Activated naive CD8-positive, alpha-beta T cell treated with anti-CD3 and anti-CD28 coated beads, Interleukin-2, amount 10 ng/mL, durations not matched to agents 7 days and 5 days (primary cell): Measurements from ENCODE around the gene PPP1R26. TPM values are rescaled to one million over a fixed set of nuclear protein-coding genes. Genes with fewer than 3 reads are reported as not detected.

Source experiments
- ATAC-seq: fragments of 150-1000 bp; cut with Tn5 transposase; one replicate; pipeline ENCODE4 v1.10.0; 2021; ENCODE audit warnings: low read depth, moderate library complexity
- POLR2A ChIA-PET: fragments of 350-600 bp; sonication (Branson Sonifier 250); formaldehyde crosslinking; loops from one replicate; lab custom pipeline; 2021; ENCODE audit warnings: antibody characterized with exemption; lab: Charles Lee
- DNase-seq: peaks from one replicate; pipeline ENCODE4 v3.0.0; 2021
- H3K27ac Mint-ChIP-seq: one replicate; pipeline ENCODE4 v1.8.0; 2022; ENCODE audit warnings: mild to moderate bottlenecking, mixed read lengths
- H3K27me3 Mint-ChIP-seq: one replicate; pipeline ENCODE4 v1.8.0; 2022; ENCODE audit warnings: mild to moderate bottlenecking, moderate library complexity, mixed read lengths
- H3K36me3 Mint-ChIP-seq: one replicate; pipeline ENCODE4 v1.8.0; 2021; ENCODE audit warnings: mild to moderate bottlenecking, mixed read lengths
- H3K4me1 Mint-ChIP-seq: one replicate; pipeline ENCODE4 v1.8.0; 2021; ENCODE audit warnings: mixed read lengths
- H3K4me3 Mint-ChIP-seq: one replicate; pipeline ENCODE4 v1.8.0; 2022; ENCODE audit warnings: mild to moderate bottlenecking, moderate library complexity, mixed read lengths
- H3K9me3 Mint-ChIP-seq: one replicate; pipeline ENCODE4 v1.8.0; 2021; ENCODE audit warnings: mixed read lengths
- total RNA-seq, 2 experiments: library from RNA; stranded (reverse); gene quantifications; one replicate each; pipeline ENCODE4 v1.2.3, GENCODE V29; 2021

The PPP1R26 gene
- total RNA-seq, 2 experiments from 2014 or later: 0.17 to 0.28 TPM

GRCh38 chr9:135488013-135488330, 8.4 kb downstream of the PPP1R26 start:
- Mint-ChIP-seq H3K27me3 (peaks cover 8% of the 10 kb centered on the region), H3K4me1 (no peaks in the 10 kb centered on the region)

DNA sequence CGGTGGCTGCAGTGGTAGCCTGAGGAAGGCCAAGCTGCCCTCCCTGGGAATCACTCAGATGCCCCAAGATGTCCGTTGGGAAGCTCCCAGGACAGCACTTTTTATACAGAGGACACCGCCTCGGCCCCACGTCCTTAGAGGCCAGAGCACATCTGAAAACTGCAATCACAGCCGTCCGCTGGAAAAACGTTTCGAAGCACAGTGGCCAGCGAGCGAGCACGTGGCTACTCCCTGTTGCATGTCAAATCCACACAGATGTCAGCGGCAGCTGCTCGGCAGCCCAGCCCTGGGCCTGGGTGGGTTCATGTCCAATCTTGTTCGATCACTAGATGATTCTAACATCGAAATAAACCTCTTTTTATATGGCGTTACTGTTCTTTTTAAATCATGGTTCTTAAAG, 8.9 kb downstream of the PPP1R26 start:
- H3K4me3 Mint-ChIP-seq: no peak overlapping the region
- no peaks in the 10 kb centered on the region for H3K36me3 Mint-ChIP-seq
- DNase-seq (no peak), ATAC-seq (no peak)
- H3K9me3 Mint-ChIP-seq: no peaks in the 10 kb centered on the region
- no peak overlapping the region for H3K27ac Mint-ChIP-seq
- no peaks in the 10 kb centered on the region for H3K4me1 Mint-ChIP-seq
- POLR2A ChIA-PET: no interaction called here
- peaks cover 7% of the 10 kb centered on the region for H3K27me3 Mint-ChIP-seq

More at GRCh38 chr9:135488013-135488330, 8.4 kb downstream of the PPP1R26 start:
- Mint-ChIP-seq H3K9me3 (no peaks in the 10 kb centered on the region), H3K36me3 (no peaks in the 10 kb centered on the region), H3K4me3 (no peak overlapping the region), H3K27ac (no peak overlapping the region)
- POLR2A ChIA-PET: no interaction called here
- DNase-seq (no peak), ATAC-seq (no peak)

GRCh38 chr9:135489188-135489906, 9.8 kb downstream of the PPP1R26 start:
- no peak for ATAC-seq

GRCh38 chr9:135490166-135490870, 10.7 kb downstream of the PPP1R26 start:
- Mint-ChIP-seq H3K27me3 (peaks cover 7% of the 10 kb centered on the region), H3K27ac (no peak overlapping the region), H3K9me3 (no peaks in the 10 kb centered on the region), H3K4me3 (no peak overlapping the region), H3K4me1 (no peaks in the 10 kb centered on the region), H3K36me3 (no peaks in the 10 kb centered on the region)
- ATAC-seq: no peak
- DNase-seq: no peak
- POLR2A ChIA-PET: no interaction called here

More at GRCh38 chr9:135489188-135489906, 9.8 kb downstream of the PPP1R26 start:
- H3K4me1 Mint-ChIP-seq: no peaks in the 10 kb centered on the region
- H3K36me3 Mint-ChIP-seq: no peaks in the 10 kb centered on the region
- no peaks in the 10 kb centered on the region for H3K9me3 Mint-ChIP-seq
- no peak overlapping the region for H3K27ac Mint-ChIP-seq
- no peak overlapping the region for H3K4me3 Mint-ChIP-seq
- POLR2A ChIA-PET: no interaction called here
- DNase-seq: no peak
- peaks cover 7% of the 10 kb centered on the region for H3K27me3 Mint-ChIP-seq

- Mint-ChIP-seq H3K9me3 (no peaks in the 10 kb centered on the region), H3K27me3 (peaks cover 7% of the 10 kb centered on the region), H3K36me3 (no peaks in the 10 kb centered on the region), H3K4me3 (no peak overlapping the region), H3K27ac (no peak overlapping the region), H3K4me1 (no peaks in the 10 kb centered on the region)
- ATAC-seq: no peak
- POLR2A ChIA-PET: no interaction called here
- DNase-seq: no peak
These were observed 11.4 kb downstream of the PPP1R26 start for GRCh38 chr9:135490980-135491464.

DNA sequence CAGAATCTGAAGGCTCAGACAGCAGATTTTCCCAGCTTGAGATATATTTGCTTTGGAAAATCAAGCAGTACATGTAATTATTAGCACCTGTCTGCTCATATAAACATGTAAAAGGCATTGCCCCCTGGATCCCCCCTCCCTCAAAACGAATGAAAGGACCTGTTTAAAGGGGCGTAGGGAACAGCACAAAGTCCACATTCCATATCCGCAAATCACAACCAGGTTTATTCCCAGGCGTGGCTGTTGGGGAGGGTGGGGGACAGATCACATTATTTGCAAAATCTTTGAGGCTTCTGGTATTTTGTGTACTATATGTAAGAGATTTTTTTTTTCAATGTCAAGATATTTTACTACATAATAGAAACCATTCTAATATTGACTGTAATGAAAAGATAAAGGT, 12.2 kb downstream of the PPP1R26 start:
- no peak for DNase-seq
- no peaks in the 10 kb centered on the region for H3K9me3 Mint-ChIP-seq
- ATAC-seq: no peak
- no peaks in the 10 kb centered on the region for H3K4me1 Mint-ChIP-seq
- no peaks in the 10 kb centered on the region for H3K36me3 Mint-ChIP-seq
- H3K4me3 Mint-ChIP-seq: no peak overlapping the region
- H3K27ac Mint-ChIP-seq: no peak overlapping the region
- peaks cover 7% of the 10 kb centered on the region for H3K27me3 Mint-ChIP-seq
- POLR2A ChIA-PET: no interaction called here

- ATAC-seq: no peak
- POLR2A ChIA-PET: no interaction called here
- H3K9me3 Mint-ChIP-seq: no peaks in the 10 kb centered on the region
- H3K4me3 Mint-ChIP-seq: no peak overlapping the region
- no peak for DNase-seq
- H3K4me1 Mint-ChIP-seq: no peaks in the 10 kb centered on the region
- H3K36me3 Mint-ChIP-seq: no peaks in the 10 kb centered on the region
- H3K27me3 Mint-ChIP-seq: peaks cover 7% of the 10 kb centered on the region
- no peak overlapping the region for H3K27ac Mint-ChIP-seq
These were observed 13.5 kb downstream of the PPP1R26 start for GRCh38 chr9:135492886-135493669.

DNA sequence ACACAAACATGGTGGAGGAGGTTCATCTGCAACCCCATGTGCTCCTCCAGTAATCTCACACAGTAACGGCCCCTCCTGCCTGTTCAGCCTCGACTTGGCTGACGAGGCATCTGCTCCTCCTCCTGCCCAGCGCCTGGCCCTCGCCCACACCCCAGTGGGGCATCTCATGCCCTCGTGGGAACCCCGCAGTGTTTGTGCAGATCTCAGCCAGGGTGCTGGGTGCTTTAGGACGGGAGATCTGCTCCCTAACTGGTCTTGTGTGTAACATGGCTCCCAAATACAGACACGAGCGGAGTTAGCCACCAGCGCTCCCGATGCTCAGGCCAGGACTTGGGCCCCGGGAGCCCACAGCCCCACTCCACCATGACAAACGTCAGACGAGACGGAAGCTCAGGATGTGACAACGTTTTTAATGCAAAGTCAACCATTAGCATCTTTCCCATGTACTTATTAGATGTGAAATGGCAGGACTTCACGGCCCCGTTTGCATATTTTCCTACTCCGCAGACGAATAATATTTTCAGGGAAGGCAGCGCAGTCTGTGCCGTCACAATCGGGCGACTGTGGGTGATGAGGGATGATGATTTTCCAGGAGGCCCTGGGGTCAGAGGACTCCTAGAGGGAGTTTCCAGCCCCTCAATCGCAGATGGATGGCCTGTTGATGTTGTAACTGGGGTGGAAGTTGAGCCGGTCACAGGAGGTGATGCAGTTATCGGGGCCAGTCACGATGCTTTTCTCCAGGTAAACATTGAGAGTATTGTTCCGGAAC, 15.4 kb downstream of the PPP1R26 start:
- POLR2A ChIA-PET: no interaction called here
- DNase-seq: no peak
- H3K27me3 Mint-ChIP-seq: peaks cover 7% of the 10 kb centered on the region
- no peak for ATAC-seq
- no peaks in the 10 kb centered on the region for H3K9me3 Mint-ChIP-seq
- H3K4me3 Mint-ChIP-seq: no peak overlapping the region
- no peak overlapping the region for H3K27ac Mint-ChIP-seq
- H3K36me3 Mint-ChIP-seq: no peaks in the 10 kb centered on the region
- H3K4me1 Mint-ChIP-seq: no peaks in the 10 kb centered on the region

- Mint-ChIP-seq H3K4me3 (no peak overlapping the region), H3K27ac (no peak overlapping the region), H3K9me3 (no peaks in the 10 kb centered on the region), H3K4me1 (peaks cover 4% of the 10 kb centered on the region), H3K36me3 (no peaks in the 10 kb centered on the region), H3K27me3 (no peaks in the 10 kb centered on the region)
- POLR2A ChIA-PET: no interaction called here
- ATAC-seq: no peak
- peak; percentile 7 for DNase-seq
These were observed 19.0 kb downstream of the PPP1R26 start for GRCh38 chr9:135498381-135499126.

DNA sequence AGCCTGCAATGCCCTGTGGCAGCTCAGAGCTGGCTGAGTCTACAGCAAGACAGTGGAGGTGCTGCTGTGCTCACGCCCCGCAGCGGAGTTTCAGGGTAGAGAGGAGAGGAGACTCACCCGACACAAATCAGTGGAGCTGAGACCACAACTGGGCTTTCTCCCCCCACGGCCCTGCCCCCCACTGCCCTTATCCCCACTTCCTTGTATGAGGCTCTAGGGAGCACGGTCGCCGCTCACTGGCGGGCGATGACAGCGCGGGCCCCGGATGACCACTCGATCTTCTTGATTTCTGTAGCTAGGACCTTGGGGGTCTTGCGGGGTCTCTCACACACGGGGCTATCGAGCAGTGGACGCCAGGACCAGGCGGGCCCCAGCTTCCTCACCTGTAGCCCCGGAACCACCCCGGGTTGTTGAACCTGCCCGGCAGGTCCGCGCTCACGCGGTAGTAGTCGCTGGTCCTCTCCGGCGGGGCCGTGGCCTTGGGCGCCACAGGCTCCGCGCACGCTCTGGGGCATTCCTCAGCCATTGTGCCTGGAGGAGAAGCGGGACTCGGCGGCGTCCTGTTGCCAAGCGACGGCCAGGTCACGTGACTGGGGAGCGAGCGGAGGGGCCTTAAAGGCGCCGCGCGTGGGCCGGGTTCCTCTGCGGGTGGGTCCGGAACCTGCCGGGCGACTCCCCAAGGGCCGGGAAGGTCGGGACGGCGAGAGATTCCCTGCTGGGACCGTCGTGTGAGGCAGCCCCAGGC, 19.9 kb downstream of the PPP1R26 start:
- ATAC-seq (peak; percentile 25), DNase-seq (peak; percentile 86)
- H3K27me3 Mint-ChIP-seq: no peaks in the 10 kb centered on the region
- peak overlapping the region; percentile 71 for H3K4me3 Mint-ChIP-seq
- POLR2A ChIA-PET: no interaction called here
- no peak overlapping the region for H3K27ac Mint-ChIP-seq
- peaks cover 4% of the 10 kb centered on the region for H3K4me1 Mint-ChIP-seq
- no peaks in the 10 kb centered on the region for H3K36me3 Mint-ChIP-seq
- H3K9me3 Mint-ChIP-seq: no peaks in the 10 kb centered on the region

DNA sequence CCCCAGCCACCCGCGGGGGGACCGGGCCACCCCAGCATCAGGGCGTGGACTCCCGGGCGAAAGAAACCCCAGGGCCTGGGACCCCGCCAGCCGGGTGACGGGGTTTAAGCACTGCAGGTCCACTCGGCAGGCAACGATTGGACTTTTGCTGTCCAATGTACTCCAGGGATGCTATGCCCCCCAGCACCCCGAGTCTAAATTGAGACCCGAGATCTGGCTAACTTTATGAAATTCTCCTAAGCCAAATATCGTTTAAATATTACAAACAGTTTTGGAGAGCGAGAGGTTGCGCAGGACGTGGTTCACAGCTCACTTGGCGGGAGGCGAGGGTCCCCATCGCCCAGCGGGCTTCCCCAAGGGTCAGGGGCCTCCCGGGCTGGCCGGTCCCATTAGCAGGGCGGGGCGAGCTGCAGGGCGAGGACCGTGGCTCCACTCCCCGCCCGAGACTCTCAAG, 20.5 kb downstream of the PPP1R26 start:
- POLR2A ChIA-PET: no interaction called here
- peak overlapping the region; percentile 90 for H3K27ac Mint-ChIP-seq
- peaks cover under 1% of the 10 kb centered on the region for H3K36me3 Mint-ChIP-seq
- peaks cover 4% of the 10 kb centered on the region for H3K4me1 Mint-ChIP-seq
- H3K9me3 Mint-ChIP-seq: no peaks in the 10 kb centered on the region
- ATAC-seq (peak; percentile 4), DNase-seq (no peak)
- H3K27me3 Mint-ChIP-seq: no peaks in the 10 kb centered on the region
- peak overlapping the region; percentile 95 for H3K4me3 Mint-ChIP-seq
